GM19438 (cell line): ENCODE results near the gene ADORA3.
A peak's percentile ranks its signal among the peaks of the same experiment; 100 is the strongest.

Source experiments
- ATAC-seq: cut with Tn5 transposase; IDR thresholded peaks from one replicate; pipeline ENCODE4 v1.9.1; 2021; ENCODE audit warnings: low read depth; ENCODE audit not compliant: unreplicated experiment

Gene ADORA3

DNA sequence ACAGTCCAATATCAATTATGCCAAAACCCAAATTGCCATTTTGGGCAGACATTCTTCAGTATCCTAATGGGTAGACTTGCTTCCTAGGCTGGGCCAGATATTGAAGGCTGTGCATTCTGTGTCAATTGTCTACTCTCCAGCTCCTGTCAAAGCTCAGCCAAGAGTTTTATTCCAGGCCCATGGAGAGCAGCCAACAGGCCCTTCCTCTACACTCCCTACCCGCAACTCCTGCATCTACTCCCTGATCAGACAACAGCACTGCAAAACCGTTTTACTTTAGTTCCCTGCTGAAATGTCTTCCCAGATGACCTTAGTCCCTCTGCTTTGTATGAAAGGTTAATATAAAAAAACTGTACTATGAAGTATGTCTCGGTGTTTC lies 6.6 kb upstream of the ADORA3 start:
- no peak for ATAC-seq

DNA sequence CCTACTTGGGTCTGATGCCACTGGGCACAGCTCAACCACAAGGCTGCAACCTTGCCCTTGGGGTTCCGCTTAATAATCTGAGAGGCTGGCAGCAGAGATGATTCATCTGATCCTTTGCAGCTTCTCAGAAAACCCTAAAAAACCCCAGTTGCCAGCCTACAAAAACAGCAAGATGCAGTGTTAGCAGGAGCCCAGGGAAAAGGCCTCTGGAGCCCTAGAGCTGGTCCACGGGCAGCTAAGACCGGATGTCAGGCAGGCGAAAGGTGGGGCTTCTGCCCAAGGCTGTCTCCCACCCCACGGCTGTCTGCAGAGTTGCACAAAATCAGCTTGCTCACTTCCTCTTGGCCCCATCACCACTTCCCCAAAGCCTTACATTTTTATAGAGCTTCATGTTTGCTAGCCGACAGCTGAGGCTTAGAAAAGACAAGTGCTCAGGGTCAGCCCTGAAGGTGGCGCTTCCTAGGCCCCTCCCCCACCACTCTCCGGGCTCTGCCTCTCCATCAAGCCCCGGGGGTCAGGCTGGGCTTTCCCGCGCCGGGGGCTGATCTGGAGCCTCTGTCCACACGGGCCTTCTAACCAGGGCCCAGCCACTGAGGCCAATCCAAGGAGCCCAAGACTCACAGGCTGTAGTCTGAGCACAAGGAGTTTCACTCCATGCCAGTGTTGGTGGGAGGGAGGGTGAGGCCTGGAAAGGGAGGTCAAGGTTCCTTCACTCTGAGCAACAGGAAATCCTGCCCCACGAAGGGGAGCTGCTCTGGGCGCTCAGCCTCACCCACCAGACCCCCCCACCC lies 4.2 kb upstream of the ADORA3 start:
- ATAC-seq = peak; percentile 56

DNA sequence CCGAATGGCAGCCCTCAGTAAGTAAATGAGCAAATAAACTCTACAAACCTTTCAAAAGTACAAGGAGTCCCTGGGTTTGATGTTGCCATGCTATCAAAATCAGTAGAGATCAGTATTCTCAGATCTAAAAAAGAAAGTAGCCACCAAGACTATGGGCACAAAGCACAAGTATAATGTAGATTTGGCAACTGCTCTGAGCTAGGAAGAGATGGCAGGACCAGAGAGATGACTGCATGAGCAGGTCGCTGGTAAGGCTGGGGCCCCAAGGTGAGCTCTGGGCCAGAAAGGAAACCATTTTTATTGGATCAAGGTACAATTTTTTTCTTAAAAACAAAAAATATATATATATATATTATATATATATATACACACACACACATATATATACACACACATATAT lies 3.1 kb upstream of the ADORA3 start:
- no peak for ATAC-seq

DNA sequence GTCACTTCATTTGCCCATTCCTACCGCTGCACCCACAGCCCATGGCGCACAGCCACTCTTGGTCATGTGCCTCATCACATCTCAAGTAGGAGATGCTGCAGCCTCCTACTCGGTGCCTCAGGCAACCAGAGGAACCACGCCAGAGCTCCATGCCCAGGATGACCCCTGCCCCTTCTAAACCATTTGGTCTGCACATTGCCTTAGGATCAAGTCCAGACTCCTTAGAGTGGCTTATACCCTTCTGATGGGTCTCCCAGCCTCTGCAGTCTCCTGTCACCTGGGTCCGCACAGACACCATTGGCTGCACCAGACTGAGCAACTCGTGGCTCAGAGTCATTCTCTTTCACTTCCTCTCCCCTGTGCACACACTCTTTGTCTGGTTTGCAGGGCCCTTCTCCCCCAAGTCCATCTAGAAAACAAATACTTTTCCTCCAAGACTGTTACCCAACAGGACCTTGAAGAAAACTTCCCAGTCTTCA lies 2.2 kb upstream of the ADORA3 start:
- peak; percentile 54 for ATAC-seq

DNA sequence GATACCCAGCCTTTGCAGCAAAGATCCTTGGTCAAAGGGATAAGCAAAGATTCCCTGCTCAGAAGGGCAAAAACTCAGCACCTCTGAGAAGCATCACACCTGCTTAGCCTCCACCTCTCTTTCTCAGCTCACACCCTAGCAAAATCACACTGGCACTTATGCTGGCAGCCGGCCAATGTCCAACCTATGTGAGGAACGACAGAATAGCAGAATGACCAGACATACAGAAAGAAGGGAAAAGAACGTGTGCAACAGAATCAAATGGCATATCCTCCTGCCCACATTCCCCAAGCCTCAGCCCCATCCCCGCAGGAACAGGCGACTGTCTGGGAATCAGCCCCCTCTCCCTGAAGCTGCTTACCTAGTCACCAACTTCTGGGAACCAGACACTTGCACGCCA lies 664 bp upstream of the ADORA3 start:
- ATAC-seq = no peak

DNA sequence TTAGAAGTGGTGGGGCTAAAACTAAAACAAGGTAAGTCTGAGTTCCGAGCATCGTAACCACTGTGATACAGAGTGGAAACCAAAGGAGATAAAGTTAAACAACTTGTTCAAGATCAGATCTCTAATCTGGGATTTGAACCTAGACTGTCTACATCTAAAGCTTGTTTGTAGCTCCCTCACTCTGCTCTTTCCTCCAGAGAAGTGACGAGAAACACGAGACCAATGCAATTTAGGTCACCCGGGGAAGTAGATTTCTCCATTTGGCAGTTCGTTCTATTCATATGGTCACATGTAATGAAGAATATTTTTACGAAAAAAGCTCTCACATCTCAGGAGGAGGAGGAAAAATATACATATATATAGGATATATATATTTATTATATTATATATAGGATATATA lies 1.8 kb downstream of the ADORA3 start:
- no peak for ATAC-seq

DNA sequence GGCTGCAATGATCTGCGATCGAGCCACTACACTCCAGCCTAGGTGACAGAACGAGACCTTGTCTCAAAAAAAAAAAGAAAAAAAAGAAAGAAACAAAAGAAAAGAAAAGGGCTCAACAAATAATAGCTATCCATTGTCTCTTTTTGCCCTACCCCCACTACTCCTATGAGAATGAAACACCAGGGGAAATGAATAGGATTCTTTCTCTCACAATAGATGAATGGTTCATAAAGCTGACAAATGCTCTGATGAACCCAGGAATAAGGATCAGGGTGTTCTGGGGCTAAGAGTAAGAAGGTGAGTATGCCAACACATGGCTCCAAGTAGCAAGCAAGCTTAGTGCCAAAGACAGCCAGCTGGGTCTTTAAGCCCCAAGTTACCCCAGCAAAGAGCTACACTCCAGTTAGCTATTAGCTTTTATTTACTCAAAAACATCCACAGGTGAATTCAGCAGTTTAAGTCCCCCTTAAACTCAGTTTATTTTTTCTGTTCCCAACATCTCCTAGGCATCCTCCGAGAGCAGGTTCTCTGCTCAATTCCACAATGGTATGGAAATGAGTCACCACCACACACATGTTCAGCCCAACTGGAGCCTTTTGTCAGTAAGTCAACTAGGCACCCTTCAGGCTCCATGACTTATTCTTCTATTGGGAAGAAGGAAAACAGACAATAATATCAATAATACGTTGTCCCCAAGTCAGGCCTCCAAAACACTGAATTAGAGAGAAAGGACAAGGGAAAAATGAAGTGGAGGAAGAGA lies 4.2 kb downstream of the ADORA3 start:
- no peak for ATAC-seq

DNA sequence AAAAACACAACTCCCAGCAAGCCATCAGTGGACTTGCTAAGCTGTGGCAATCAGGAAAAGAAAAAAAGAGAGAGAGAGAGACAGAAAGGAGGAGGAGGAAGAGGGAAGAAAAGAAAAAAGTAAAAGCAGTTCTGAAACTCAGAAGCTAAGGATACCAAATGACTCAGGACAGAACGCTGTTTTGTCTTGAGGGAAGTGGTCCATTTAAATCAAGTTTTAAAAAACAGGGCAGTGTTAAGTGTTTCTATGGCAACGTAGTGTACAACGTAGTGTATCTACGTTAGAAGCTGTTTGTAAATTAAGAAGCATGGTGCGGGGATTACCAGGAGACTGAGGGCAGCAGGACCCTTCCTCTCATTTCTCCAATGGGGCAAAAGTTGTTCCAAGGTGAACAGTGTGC lies 5.8 kb downstream of the ADORA3 start:
- no peak for ATAC-seq

DNA sequence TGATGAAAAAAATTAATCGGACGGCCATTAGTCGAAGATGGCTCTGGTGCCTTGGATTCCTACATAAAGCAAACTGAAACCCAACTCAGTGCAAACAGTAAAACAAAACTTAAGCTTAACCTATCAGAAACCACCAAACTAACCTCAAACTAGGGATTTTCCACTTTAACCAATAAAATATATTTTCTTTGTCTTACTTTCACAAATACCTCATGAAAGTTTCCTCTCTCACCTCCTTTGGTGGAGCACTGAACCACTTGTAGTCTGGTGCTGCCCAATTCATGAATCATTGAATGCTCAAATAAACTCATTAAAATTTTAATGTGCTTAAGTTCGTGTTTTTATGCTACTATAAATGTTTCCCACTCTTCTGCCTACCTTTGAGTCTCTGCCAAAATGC lies 7.0 kb downstream of the ADORA3 start:
- no peak for ATAC-seq

DNA sequence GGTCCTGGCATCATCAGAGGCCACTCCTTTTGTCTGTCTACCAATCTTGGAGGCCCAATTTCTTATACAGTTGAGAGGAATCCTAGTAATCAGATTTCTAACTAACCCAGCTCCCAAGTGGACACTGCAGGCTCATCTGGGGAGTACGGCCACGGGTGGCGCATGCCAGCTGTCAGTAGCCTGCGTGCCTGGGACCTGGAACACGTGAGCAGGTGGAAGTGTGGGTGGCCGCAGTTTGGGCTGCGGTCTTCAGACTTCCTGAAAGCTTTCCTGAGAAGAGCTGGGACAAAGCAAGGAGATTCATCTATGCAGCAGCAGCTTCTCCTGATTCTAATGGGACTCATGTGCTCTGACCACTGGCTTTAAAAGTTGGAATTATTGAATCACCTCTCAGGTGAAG lies 12.4 kb downstream of the ADORA3 start:
- ATAC-seq = no peak

DNA sequence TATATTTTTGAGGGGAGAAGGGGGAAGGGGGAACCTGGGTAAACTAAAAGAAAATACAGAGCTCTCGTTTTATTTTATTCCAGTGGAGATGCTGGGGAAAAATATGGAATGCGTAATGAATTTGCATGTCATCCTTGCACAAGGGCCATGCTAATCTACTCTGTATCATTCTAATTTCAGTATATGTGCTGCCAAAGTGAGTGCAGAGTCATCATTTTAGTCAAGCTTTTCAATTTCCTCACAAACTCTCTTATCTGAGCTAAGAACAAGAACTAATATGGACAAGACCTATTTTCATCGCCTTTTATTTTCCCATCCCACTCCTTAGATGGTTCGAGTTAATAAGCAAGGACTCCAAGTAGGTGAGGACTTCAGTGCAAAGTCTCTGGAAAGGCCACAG lies 13.2 kb downstream of the ADORA3 start:
- ATAC-seq = no peak

DNA sequence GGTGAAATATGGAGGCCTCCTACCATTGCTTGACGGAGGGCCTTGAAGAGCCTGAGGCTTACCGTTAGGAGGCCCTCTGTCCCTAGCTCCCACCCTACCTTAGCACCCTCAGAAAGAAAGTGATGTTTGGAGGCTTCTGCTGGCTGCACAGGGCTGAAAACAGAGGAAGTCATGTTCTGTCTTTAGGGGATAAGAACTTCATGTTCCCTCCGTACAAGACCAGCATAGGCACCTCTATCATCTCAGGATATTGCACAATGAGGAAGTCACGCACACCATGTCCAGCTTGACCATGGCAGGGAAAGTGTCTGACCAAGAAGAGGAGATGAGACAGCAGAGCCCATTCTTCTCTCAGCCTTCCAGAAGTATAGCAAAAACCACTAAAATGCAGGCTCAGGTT lies 13.8 kb downstream of the ADORA3 start:
- ATAC-seq = no peak

DNA sequence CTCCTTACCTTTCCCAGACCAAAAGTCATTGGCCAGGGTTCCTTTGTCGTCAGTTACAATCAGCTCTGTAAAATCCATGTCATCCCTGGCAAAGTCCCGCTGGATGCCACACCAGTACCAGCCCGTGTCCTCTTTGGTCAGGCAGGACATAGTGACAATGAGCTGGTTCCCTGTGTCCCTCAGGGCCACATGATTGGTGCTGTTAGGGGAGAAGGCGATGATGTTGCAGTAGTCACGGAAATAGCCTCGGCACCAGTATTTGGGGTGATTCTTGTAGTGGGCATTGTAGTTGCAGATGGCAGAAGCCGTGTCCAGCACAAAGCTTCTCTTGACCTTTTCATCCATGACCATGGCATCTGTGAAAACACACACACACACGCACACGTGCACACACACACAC lies 14.8 kb downstream of the ADORA3 start:
- ATAC-seq = no peak

DNA sequence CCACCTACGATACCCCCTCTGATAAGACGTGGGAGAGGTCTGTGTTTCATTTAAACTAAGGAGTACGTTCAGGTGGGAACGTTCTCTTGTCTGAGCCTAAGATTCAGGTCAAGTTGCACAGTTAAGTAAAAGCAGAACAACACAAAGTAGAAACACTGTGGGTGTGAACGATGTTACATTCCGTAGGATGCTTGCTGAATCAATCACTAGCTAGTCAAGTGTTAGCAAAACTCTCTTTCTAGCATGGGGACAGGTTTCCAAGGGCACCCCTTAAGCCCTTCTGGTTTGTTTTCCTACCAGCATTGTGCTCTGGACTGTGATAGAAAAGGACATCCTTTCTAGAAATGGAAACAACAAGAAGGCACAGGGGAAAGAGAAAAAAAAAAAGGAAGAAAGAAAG lies 16.3 kb downstream of the ADORA3 start:
- no peak for ATAC-seq

DNA sequence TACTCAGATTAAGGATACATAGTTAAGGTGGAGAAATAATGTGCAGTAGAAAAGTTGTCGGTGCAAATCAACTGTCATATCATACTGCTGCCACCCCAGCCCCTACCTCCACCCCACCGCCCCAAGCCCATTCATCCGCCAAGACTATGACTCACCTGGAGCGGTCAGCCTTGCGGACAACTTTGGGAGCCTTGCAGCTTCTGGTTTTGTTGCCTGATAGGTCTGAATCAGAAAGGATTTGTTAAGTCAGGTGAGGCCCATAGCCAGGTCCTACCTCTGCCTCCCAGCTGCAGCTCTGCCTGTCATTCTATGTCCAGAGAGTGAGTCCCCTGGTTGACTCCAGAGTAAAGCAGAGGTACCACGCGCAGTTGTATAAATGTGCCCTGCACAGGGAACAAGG lies 17.0 kb downstream of the ADORA3 start:
- ATAC-seq = no peak

DNA sequence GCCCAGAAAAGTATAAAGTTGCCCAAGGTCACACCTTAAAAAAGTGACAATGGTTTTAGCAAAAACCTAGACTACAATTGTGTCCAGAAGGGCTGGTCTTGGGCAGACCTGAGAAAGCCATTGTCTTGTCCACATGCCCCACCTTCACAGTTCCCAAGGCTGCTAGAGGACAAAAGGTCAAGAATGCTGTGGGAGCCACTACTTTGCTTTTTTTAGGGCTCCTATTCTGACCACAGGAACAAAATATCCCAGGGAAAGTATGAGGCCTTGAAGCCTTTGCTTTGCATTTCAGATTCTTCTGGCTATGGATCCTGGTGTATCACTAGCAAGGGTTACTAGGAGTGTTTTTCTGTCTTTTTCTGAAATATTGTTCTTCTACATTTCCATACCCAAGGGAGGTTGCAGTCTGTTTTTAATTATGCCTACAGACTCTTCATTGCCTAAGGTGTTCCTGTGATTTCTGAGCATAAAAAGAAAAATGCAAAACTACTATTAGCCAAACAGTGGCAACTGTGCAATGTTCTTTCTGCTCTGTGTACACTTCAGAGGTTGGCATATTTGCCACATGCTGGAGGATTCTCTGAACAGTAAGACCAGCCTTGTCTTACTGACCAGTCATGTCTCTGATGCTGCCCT lies 18.9 kb downstream of the ADORA3 start:
- no peak for ATAC-seq

DNA sequence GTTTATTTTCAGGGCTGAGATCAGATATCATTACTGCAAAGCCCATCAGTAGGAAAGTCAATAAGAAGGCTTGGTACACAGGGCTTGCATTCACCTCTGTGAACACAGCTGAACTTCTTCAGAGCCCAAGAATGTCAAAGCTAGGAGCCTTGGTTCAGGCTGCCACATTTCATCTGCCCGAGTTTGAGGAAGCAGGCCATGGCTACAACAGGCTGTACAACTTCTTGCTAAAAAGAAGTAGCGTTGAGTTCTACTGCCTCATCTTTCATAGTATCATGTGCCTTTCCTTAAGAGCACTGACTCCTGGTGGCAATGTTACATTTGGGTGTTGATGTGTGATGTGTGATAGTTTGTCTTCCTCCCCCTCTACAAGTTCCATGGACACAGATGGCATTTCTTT lies 19.6 kb downstream of the ADORA3 start:
- no peak for ATAC-seq

DNA sequence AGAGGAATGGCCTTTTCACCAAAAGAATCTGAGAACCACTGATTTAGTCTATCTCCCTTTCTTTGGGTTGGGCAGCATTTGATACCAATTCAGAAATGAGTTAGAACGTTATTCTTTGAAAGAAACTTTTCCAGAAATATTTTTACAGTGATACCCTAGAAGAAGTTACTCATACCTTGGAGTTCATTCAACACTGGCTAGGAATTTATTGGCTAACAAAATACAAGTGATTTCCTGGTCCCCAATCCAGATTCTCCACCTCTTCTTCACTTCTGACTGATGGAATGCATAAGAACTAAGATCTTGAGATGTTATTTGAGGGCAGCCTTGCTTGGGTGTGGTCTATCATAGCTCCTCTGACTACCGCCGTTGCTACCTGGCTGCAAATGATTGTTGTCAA lies 20.3 kb downstream of the ADORA3 start:
- ATAC-seq = no peak

DNA sequence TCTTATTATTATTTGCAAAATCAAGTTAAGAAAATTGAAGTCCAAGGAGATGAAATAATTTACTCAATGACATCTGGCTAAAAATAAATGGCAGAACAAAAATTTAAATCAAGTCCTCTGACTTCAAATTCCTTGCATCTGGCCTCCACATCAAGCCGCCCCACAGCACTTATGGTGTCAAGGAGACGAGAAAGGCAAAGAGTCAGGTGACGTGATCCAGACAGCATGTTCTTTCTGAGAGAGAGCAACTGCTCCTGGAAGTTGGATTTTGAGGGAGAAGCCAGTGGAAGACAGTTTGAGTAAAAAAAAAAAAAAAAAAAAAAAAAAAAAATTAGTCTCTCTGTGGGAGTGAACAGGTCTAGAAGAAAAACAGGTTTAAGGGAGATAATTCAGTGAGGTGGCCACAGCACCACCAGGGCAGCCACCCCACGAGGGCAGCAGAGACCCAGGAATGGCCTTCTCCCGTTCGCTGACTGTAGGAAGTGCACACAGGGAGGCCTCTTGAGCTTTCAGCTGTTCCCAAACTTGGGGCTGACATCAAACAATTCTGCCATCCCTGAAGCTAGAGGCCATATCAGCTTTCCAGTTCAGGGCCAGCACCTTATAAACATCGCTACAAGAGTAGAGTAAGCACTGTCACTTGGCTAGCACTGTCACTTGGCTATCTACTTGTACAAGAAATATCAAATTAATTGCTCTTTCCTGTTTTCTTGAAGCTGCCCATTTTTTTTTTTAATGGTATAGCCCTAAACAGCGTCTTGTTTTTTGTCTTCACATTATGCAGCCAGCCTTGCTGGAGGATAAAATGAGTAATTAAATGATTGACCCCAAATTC lies 21.8 kb downstream of the ADORA3 start:
- ATAC-seq = no peak

DNA sequence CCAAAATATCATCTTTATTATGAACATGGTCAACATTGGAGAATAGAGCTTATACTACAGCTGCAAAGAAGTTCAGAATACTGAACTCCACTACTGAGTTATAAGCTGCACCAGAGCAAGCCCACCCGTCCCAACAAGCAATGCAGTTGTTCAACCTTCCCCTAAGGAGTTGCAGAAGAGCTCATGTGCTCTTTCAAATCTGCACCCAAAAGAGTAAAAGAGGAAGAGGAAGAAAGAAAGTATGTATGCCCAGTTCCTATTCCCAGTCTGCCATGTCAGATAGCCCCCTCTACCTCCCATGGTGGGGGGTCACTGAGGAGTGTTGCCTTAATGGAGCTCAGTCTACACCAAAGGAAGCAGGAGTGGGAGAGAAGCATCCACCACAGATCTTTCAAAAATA lies 22.8 kb downstream of the ADORA3 start:
- ATAC-seq = no peak
